WTC11 (cell line): ENCODE data around the gene FAM135A. TPM values are rescaled to one million over a fixed set of nuclear protein-coding genes. Genes with fewer than 3 reads are reported as not detected.

Experiments
- ATAC-seq: fragments of 200-7000 bp; cut with Tn5 transposase; 2 replicates; pipeline ENCODE4 v1.10.0; 2021; ENCODE audit warnings: mild to moderate bottlenecking, moderate library complexity
- CTCF ChIA-PET: fragments of 300-600 bp; sonication (Branson Sonifier 250); formaldehyde crosslinking; loops from one replicate; lab custom pipeline; 2021; ENCODE audit warnings: antibody characterized with exemption; lab: Charles Lee
- POLR2A ChIA-PET: fragments of 350-600 bp; sonication (Branson Sonifier 250); formaldehyde crosslinking; loops from one replicate; lab custom pipeline; 2021; ENCODE audit warnings: antibody characterized with exemption; lab: Charles Lee
- DNase-seq: peaks from one replicate; pipeline ENCODE4 v3.0.0; 2021; ENCODE audit warnings: low spot score
- H3K27ac Mint-ChIP-seq: 2 replicates; pipeline ENCODE4 v1.8.0; 2021; ENCODE audit warnings: mixed read lengths
- H3K27me3 Mint-ChIP-seq: 2 replicates; pipeline ENCODE4 v1.8.0; 2021; ENCODE audit warnings: low read depth, mild to moderate bottlenecking, moderate library complexity, mixed read lengths
- H3K36me3 Mint-ChIP-seq: 2 replicates; pipeline ENCODE4 v1.8.0; 2021; ENCODE audit warnings: mixed read lengths
- H3K4me1 Mint-ChIP-seq: 2 replicates; pipeline ENCODE4 v1.8.0; 2022; ENCODE audit warnings: mixed read lengths
- H3K4me3 Mint-ChIP-seq: 2 replicates; pipeline ENCODE4 v1.8.0; 2021; ENCODE audit warnings: mild to moderate bottlenecking, moderate library complexity, mixed read lengths
- H3K9me3 Mint-ChIP-seq: 2 replicates; pipeline ENCODE4 v1.8.0; 2021; ENCODE audit warnings: mixed read lengths
- CBFB ChIP-seq: sonication (generic); formaldehyde crosslinking; IDR thresholded peaks from 2 replicates; pipeline ENCODE4 v1.8.1; 2022; ENCODE audit warnings: mild to moderate bottlenecking, low read depth, missing genetic modification reagents
- ESRRA ChIP-seq: sonication (generic); formaldehyde crosslinking; IDR thresholded peaks from 2 replicates; pipeline ENCODE4 v1.8.1; 2022; ENCODE audit warnings: mild to moderate bottlenecking, missing genetic modification reagents, borderline replicate concordance
- ETV6 ChIP-seq: sonication (generic); formaldehyde crosslinking; IDR thresholded peaks from 2 replicates; pipeline ENCODE4 v1.8.1; 2022; ENCODE audit warnings: mild to moderate bottlenecking, missing genetic modification reagents
- FOXJ3 ChIP-seq: sonication (generic); formaldehyde crosslinking; IDR thresholded peaks from 2 replicates; pipeline ENCODE4 v1.9.0; 2021; ENCODE audit warnings: missing genetic modification reagents, mild to moderate bottlenecking, borderline replicate concordance
- GTF2I ChIP-seq: fragments of 250-450 bp; sonication (Bioruptor Pico); conservative IDR thresholded peaks from 2 replicates; pipeline ENCODE4 v1.4.0; 2021; ENCODE audit warnings: mild to moderate bottlenecking
- KAT7 ChIP-seq: sonication (generic); formaldehyde crosslinking; IDR thresholded peaks from 2 replicates; pipeline ENCODE4 v1.8.1; 2023; ENCODE audit warnings: missing genetic modification reagents, mild to moderate bottlenecking, borderline replicate concordance
- MXD4 ChIP-seq: fragments of 250-450 bp; sonication (Bioruptor Pico); IDR thresholded peaks from 2 replicates; pipeline ENCODE4 v1.8.0; 2021; ENCODE audit warnings: mild to moderate bottlenecking, moderate library complexity, borderline replicate concordance
- NFYB ChIP-seq: sonication (generic); formaldehyde crosslinking; conservative IDR thresholded peaks from 2 replicates; pipeline ENCODE4 v1.8.0; 2022; ENCODE audit warnings: low read depth, missing genetic modification reagents
- NR3C1 ChIP-seq: sonication (generic); formaldehyde crosslinking; conservative IDR thresholded peaks from 2 replicates; pipeline ENCODE4 v1.8.1; 2023; ENCODE audit warnings: low read depth, mild to moderate bottlenecking, missing genetic modification reagents
- RORB ChIP-seq: fragments of 250-450 bp; sonication (Bioruptor Pico); IDR thresholded peaks from 2 replicates; pipeline ENCODE4 v1.9.0; 2021; ENCODE audit warnings: mild to moderate bottlenecking
- SP1 ChIP-seq: sonication (generic); formaldehyde crosslinking; conservative IDR thresholded peaks from 2 replicates; pipeline ENCODE4 v1.8.1; 2022; ENCODE audit warnings: missing genetic modification reagents
- ZNF121 ChIP-seq: sonication (generic); formaldehyde crosslinking; IDR thresholded peaks from 2 replicates; pipeline ENCODE4 v1.8.0; 2023; ENCODE audit warnings: missing genetic modification reagents
- ZNF138 ChIP-seq: sonication (generic); formaldehyde crosslinking; conservative IDR thresholded peaks from 2 replicates; pipeline ENCODE4 v1.8.1; 2022; ENCODE audit warnings: mild to moderate bottlenecking, moderate library complexity, missing genetic modification reagents
- ZNF396 ChIP-seq: fragments of 250-450 bp; sonication (Bioruptor Pico); IDR thresholded peaks from 2 replicates; pipeline ENCODE4 v1.8.0; 2021; ENCODE audit warnings: mild to moderate bottlenecking, moderate library complexity, borderline replicate concordance
- total RNA-seq: library from RNA; stranded (reverse); gene quantifications from 3 replicates; pipeline ENCODE4 v1.2.3, GENCODE V29; 2021
- TF ChIP-seq, protein P1 (sequence below): fragments of 200-600 bp; IDR thresholded peaks from 2 replicates; pipeline ENCODE4 v1.8.0; 2022; ENCODE audit warnings: antibody characterized with exemption
- TF ChIP-seq, protein P2 (sequence below): fragments of 250-450 bp; sonication (Bioruptor Pico); IDR thresholded peaks from 2 replicates; pipeline ENCODE4 v1.9.0; 2021; ENCODE audit warnings: mild to moderate bottlenecking
- TF ChIP-seq, protein P3 (sequence below): fragments of 250-450 bp; sonication (Bioruptor Pico); IDR thresholded peaks from 2 replicates; pipeline ENCODE4 v2.1.2; 2022; ENCODE audit warnings: mild to moderate bottlenecking, moderate library complexity
- TF ChIP-seq, protein P4 (sequence below): sonication (generic); formaldehyde crosslinking; IDR thresholded peaks from 2 replicates; pipeline ENCODE4 v1.8.0; 2022; ENCODE audit warnings: mild to moderate bottlenecking, missing genetic modification reagents
- TF ChIP-seq, protein P5 (sequence below): sonication (generic); formaldehyde crosslinking; IDR thresholded peaks from 2 replicates; pipeline ENCODE4 v1.8.1; 2023; ENCODE audit warnings: mild to moderate bottlenecking, missing genetic modification reagents

FAM135A gene
- total RNA-seq, 1 experiment from 2014 or later, result 32.9 TPM

DNA sequence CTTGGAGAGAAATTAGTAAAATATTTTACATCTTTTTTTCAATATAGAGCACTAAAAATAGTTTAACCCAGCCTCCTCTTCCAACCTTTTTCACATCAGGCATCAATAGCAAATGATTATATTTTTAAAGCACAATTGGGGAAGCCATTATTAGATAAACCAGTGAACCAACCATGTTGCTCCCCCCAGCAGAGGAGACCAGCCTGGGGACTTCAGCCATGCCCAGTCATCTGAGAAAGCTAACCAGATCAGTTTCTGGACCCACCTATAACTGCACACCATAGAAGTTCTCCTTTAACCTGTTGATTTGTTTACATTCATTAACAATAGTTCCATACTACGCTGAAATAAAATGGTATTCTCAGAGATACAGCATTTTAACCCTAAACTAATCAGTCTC, 139.7 kb downstream of the FAM135A start:
- CTCF ChIA-PET, result interaction anchor here (2.5 kb wide), 1 partner anchor 403 kb away, joined by 9 read pairs; no protein-coding TSS in a partner anchor
- Mint-ChIP-seq H3K27me3 (no peaks in the 10 kb centered on the region), H3K36me3 (peaks cover 9% of the 10 kb centered on the region; the same call in 1 of the 2 replicates), H3K4me3 (no peak overlapping the region), H3K4me1 (no peaks in the 10 kb centered on the region), H3K27ac (no peak overlapping the region), H3K9me3 (no peaks in the 10 kb centered on the region)
- POLR2A ChIA-PET, result no interaction called here
- TF ChIP-seq NFYB (CRISPR knock-in tag) (no peak), ZNF121 (CRISPR knock-in tag) (no peak), MXD4 (no peak), ESRRA (CRISPR knock-in tag) (no peak), RORB (CRISPR knock-in tag) (no peak), ZNF138 (CRISPR knock-in tag) (no peak), ZNF396 (CRISPR knock-in tag) (no peak), CBFB (CRISPR knock-in tag) (no peak), FOXJ3 (no peak), NR3C1 (CRISPR knock-in tag) (no peak)
- TF ChIP-seq, protein P1, sequence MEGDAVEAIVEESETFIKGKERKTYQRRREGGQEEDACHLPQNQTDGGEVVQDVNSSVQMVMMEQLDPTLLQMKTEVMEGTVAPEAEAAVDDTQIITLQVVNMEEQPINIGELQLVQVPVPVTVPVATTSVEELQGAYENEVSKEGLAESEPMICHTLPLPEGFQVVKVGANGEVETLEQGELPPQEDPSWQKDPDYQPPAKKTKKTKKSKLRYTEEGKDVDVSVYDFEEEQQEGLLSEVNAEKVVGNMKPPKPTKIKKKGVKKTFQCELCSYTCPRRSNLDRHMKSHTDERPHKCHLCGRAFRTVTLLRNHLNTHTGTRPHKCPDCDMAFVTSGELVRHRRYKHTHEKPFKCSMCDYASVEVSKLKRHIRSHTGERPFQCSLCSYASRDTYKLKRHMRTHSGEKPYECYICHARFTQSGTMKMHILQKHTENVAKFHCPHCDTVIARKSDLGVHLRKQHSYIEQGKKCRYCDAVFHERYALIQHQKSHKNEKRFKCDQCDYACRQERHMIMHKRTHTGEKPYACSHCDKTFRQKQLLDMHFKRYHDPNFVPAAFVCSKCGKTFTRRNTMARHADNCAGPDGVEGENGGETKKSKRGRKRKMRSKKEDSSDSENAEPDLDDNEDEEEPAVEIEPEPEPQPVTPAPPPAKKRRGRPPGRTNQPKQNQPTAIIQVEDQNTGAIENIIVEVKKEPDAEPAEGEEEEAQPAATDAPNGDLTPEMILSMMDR, result no peak
- TF ChIP-seq, protein P2, sequence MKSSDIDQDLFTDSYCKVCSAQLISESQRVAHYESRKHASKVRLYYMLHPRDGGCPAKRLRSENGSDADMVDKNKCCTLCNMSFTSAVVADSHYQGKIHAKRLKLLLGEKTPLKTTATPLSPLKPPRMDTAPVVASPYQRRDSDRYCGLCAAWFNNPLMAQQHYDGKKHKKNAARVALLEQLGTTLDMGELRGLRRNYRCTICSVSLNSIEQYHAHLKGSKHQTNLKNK (CRISPR knock-in tag), result no peak
- TF ChIP-seq, protein P3, sequence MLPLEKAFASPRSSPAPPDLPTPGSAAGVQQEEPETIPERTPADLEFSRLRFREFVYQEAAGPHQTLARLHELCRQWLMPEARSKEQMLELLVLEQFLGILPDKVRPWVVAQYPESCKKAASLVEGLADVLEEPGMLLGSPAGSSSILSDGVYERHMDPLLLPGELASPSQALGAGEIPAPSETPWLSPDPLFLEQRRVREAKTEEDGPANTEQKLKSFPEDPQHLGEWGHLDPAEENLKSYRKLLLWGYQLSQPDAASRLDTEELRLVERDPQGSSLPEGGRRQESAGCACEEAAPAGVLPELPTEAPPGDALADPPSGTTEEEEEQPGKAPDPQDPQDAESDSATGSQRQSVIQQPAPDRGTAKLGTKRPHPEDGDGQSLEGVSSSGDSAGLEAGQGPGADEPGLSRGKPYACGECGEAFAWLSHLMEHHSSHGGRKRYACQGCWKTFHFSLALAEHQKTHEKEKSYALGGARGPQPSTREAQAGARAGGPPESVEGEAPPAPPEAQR (CRISPR knock-in tag), result no peak
- DNase-seq (no peak), ATAC-seq (no peak)

DNA sequence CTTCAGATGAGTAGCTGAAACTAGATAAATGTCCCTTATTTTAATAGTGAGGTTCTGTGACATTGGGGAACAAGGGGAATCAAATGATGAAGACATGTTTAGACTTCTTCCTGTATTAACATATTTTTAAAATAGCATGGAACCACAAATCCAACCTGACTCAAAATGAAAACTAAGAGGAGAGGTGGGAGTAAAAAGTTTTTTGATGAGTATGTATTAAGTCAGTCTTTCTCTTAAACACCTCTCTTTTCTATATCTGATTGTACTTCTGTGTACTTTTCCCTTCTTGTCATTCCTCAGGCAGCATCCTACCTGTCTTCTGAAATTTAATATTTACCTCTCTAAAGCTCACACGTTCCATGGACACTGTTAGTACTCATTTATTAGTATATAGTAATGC, 144.7 kb downstream of the FAM135A start:
- no peaks in the 10 kb centered on the region for H3K9me3 Mint-ChIP-seq
- H3K27ac Mint-ChIP-seq, result no peak overlapping the region; the same call in 1 of the 2 replicates
- H3K4me3 Mint-ChIP-seq, result no peak overlapping the region
- H3K4me1 Mint-ChIP-seq, result no peaks in the 10 kb centered on the region
- no peaks in the 10 kb centered on the region for H3K27me3 Mint-ChIP-seq
- POLR2A ChIA-PET, result no interaction called here
- TF ChIP-seq GTF2I (CRISPR knock-in tag) (no peak), ETV6 (CRISPR knock-in tag) (no peak), ZNF138 (CRISPR knock-in tag) (no peak), SP1 (CRISPR knock-in tag) (no peak), KAT7 (CRISPR knock-in tag) (no peak)
- TF ChIP-seq, protein P4, sequence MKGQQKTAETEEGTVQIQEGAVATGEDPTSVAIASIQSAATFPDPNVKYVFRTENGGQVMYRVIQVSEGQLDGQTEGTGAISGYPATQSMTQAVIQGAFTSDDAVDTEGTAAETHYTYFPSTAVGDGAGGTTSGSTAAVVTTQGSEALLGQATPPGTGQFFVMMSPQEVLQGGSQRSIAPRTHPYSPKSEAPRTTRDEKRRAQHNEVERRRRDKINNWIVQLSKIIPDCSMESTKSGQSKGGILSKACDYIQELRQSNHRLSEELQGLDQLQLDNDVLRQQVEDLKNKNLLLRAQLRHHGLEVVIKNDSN, result no peak
- TF ChIP-seq, protein P5, sequence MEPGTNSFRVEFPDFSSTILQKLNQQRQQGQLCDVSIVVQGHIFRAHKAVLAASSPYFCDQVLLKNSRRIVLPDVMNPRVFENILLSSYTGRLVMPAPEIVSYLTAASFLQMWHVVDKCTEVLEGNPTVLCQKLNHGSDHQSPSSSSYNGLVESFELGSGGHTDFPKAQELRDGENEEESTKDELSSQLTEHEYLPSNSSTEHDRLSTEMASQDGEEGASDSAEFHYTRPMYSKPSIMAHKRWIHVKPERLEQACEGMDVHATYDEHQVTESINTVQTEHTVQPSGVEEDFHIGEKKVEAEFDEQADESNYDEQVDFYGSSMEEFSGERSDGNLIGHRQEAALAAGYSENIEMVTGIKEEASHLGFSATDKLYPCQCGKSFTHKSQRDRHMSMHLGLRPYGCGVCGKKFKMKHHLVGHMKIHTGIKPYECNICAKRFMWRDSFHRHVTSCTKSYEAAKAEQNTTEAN (CRISPR knock-in tag), result no peak
- TF ChIP-seq, all 79 proteins: peak for 0
- ATAC-seq (no peak), DNase-seq (no peak)
- H3K36me3 Mint-ChIP-seq, result peaks cover 7% of the 10 kb centered on the region; the same call in 1 of the 2 replicates
- CTCF ChIA-PET, result interaction anchor here (0.9 to 1.2 kb wide), 2 partner anchors 248 to 398 kb away, joined by 3 to 4 read pairs; no protein-coding TSS in a partner anchor
